Kidney (tissue), 11 donors: ENCODE measurements around the gene CTAG1A. TPM values are rescaled to one million over a fixed set of nuclear protein-coding genes. Genes with fewer than 3 reads are reported as not detected.
A peak's percentile ranks its signal among the peaks of the same experiment; 100 is the strongest.
"Not testable (repeated sequence)": the region's sequence is repeated elsewhere in the genome, so short reads cannot be mapped to it uniquely, and the experiment has no call there.

Experiments
- DNase-seq, 5 donors: peaks; one replicate each; pipeline ENCODE4 v3.0.0-alpha.2; 2013 to 2020
- FAIRE-seq: peaks from 2 replicates; lab custom pipeline; 2012; peaks lifted over from hg19 to GRCh38; lab: Jason Lieb, UNC
- H3K27ac ChIP-seq, 2 donors: one replicate each; pipeline ENCODE4 v1.7.0; 2013; ENCODE audit warnings: low read depth in 2 of 2, low read length in 2 of 2, inconsistent platforms in 1 of 2
- H3K27me3 ChIP-seq: one replicate; pipeline ENCODE4 v1.7.1; 2013; ENCODE audit warnings: low read length, inconsistent platforms; ENCODE audit not compliant: control insufficient read depth, insufficient read depth
- H3K36me3 ChIP-seq, 3 donors: one replicate each; pipeline versions ENCODE4 v1.7.0 to v1.7.1; 2013; ENCODE audit warnings: low read length in 3 of 3, control low read depth in 1 of 3, inconsistent platforms in 1 of 3; ENCODE audit not compliant: insufficient read depth in 3 of 3, control insufficient read depth in 2 of 3
- H3K4me1 ChIP-seq, 3 donors: one replicate each; pipeline versions ENCODE4 v1.7.0 to v1.7.1; 2013; ENCODE audit warnings: low read length in 3 of 3, inconsistent platforms in 1 of 3, low read depth in 1 of 3; ENCODE audit not compliant: control insufficient read depth in 2 of 3, insufficient read depth in 2 of 3
- H3K4me3 ChIP-seq, 3 donors: one replicate each; pipeline versions ENCODE4 v1.7.0 to v1.8.1; 2013; ENCODE audit warnings: low read length in 3 of 3, control low read depth in 1 of 3, inconsistent platforms in 1 of 3
- H3K9ac ChIP-seq, 3 donors: one replicate each; pipeline versions ENCODE4 v1.7.0 to v1.7.1; 2013; ENCODE audit warnings: low read length in 3 of 3, control low read depth in 1 of 3, inconsistent platforms in 1 of 3
- H3K9me3 ChIP-seq, 3 donors: one replicate each; pipeline versions ENCODE4 v1.7.0 to v1.7.1; 2013; ENCODE audit warnings: low read length in 3 of 3, control low read depth in 1 of 3, inconsistent platforms in 1 of 3; ENCODE audit not compliant: control insufficient read depth in 2 of 3, insufficient read depth in 1 of 3
- intact Hi-C: fragments of 100-400 bp; cut with DNase I; formaldehyde crosslinking; loops from one replicate; pipeline ENCODE4 v1.11.1; 2022
- polyA plus RNA-seq: library from polyadenylated mRNA; stranded (reverse); fragments of 350-450 nt; fragmentation: Illumina TruSeq; extraction: RNeasy Lipid Tissue Mini Kit (QIAGEN cat#74804); gene quantifications from one replicate; pipeline ENCODE4 v1.2.3, GENCODE V29; 2014; ENCODE audit warnings: low read depth, low replicate concordance; ENCODE audit not compliant: insufficient read depth
- total RNA-seq: library from RNA; stranded (reverse); fragmentation: NEBNext Ultra II Directional; extraction: Animal tissue kit (Norgen Biotek cat#: 25700); gene quantifications from one replicate; pipeline ENCODE4 v1.2.1, GENCODE V29; 2021
- donor health status: control.
- donor health status: control.
- donor health status: DM: yes; HTN: yes; CAD: no.
- donor health status: Normal renal cell carcinoma (clear cell type).

The CTAG1A gene
- total and polyA plus RNA-seq, 2 donors from 2014 or later: not detected

DNA sequence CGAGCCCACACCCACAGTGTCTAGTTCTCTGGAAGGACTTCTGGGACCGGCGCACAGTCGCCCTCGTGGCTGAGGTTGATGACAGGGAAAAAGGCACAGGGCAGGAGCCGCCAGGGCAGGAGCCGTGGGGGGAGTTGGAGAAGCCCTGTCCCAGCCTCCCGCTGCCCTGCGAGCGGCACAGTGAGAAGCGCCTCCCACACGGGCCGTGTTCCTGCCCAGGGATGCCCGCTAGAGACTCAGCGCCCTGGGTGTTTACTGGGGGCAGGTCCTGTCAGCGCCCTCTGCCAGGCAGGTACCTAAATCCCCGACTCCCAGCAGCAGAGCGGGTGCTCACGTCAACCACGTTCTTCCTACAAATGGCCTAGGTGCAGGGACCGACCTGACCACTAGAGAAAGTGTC lies 26.0 kb upstream of the CTAG1A start:
- H3K36me3 ChIP-seq, FAIRE-seq, H3K4me1 ChIP-seq, H3K4me3 ChIP-seq, H3K9ac ChIP-seq, H3K9me3 ChIP-seq, intact Hi-C loops, H3K27me3 ChIP-seq, H3K27ac ChIP-seq: not testable (repeated sequence)
- DNase-seq: peak in 1 of 5 donors; percentile 56

DNA sequence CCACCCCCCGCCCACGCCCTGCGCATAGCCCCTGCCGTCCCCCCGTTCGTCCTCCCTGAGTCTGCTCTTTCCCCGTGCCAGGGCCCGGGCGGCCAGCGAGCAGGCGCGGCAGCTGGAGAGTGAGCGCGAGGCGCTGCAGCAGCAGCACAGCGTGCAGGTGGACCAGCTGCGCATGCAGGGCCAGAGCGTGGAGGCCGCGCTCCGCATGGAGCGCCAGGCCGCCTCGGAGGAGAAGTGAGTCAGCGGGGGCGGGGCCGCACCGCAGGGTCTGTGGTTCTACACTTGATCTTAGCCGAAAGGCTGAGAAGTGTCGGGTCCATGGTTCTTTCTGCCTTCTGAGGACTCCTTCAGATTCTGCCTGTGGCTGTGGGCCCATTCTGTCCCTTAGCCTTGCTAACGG lies 24.6 kb upstream of the CTAG1A start:
- H3K27me3 ChIP-seq, FAIRE-seq, H3K9ac ChIP-seq, H3K9me3 ChIP-seq, intact Hi-C loops, H3K27ac ChIP-seq, H3K36me3 ChIP-seq, H3K4me3 ChIP-seq, H3K4me1 ChIP-seq: not testable (repeated sequence)
- peak in 1 of 5 donors; percentile 15 for DNase-seq

GRCh38 chrX:154562295-154562694 lies 22.6 kb upstream of the CTAG1A start:
- H3K27me3 ChIP-seq, intact Hi-C loops, H3K36me3 ChIP-seq, FAIRE-seq, H3K4me3 ChIP-seq, DNase-seq, H3K27ac ChIP-seq, H3K4me1 ChIP-seq, H3K9me3 ChIP-seq, H3K9ac ChIP-seq: not testable (repeated sequence)

DNA sequence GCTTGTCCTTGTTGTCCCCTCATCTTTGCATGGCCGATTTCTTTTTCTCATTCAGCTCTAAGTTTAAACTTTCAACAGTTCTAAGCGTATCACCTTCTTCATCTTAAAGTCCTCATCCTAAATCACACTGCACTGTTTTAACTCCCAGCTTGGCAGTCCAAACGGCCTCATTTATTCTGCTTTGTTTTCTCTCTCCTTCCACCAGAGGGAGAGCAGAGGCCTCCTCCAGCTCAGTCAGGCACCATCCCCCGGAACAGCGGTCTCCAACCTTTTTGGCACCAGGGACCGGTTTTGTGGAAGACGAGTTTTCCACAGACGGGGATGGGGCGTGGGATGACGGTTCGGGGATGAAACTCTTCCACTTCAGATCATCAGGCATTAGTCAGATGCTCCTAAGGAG lies 14.6 kb upstream of the CTAG1A start:
- FAIRE-seq, H3K27ac ChIP-seq, intact Hi-C loops, H3K36me3 ChIP-seq, H3K9me3 ChIP-seq, H3K4me1 ChIP-seq, H3K9ac ChIP-seq, H3K4me3 ChIP-seq, H3K27me3 ChIP-seq, DNase-seq: not testable (repeated sequence)

- DNase-seq, H3K27ac ChIP-seq, H3K27me3 ChIP-seq, H3K9me3 ChIP-seq, H3K9ac ChIP-seq, H3K36me3 ChIP-seq, H3K4me3 ChIP-seq, FAIRE-seq, intact Hi-C loops, H3K4me1 ChIP-seq: not testable (repeated sequence)
These were observed 11.9 kb upstream of the CTAG1A start for GRCh38 chrX:154573061-154573460.

DNA sequence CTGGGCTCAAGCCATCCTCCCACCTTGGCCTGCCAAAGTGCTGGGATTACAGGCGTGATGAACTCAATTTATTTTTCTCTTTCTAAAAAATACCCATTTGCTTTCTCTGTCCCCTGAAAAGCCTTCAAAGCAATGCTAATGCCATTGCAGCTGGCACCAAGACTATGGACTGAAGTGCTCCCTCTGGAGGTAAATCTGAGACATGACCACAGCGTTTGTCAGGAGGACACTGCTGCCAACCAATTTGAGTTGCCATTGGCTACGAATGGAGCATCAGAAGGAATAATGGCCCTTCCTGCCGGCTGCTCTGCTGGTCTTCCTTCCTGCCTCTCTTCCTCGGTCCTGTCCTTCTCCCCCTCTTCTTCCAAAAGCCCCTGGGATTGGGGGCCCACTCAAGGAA lies 9.9 kb upstream of the CTAG1A start:
- intact Hi-C loops, H3K9me3 ChIP-seq, H3K27ac ChIP-seq, H3K36me3 ChIP-seq, H3K4me3 ChIP-seq, DNase-seq, H3K9ac ChIP-seq, H3K27me3 ChIP-seq, FAIRE-seq, H3K4me1 ChIP-seq: not testable (repeated sequence)

GRCh38 chrX:154582994-154583393 lies 1.9 kb upstream of the CTAG1A start:
- intact Hi-C loops, H3K27me3 ChIP-seq, H3K9me3 ChIP-seq, H3K4me3 ChIP-seq, FAIRE-seq, H3K9ac ChIP-seq, H3K4me1 ChIP-seq, H3K27ac ChIP-seq, DNase-seq, H3K36me3 ChIP-seq: not testable (repeated sequence)

GRCh38 chrX:154590415-154590814 lies 5.5 kb downstream of the CTAG1A start:
- DNase-seq, intact Hi-C loops, H3K4me3 ChIP-seq, H3K36me3 ChIP-seq, H3K4me1 ChIP-seq, H3K27ac ChIP-seq, H3K9me3 ChIP-seq, H3K9ac ChIP-seq, H3K27me3 ChIP-seq: not testable (repeated sequence)
- FAIRE-seq: peak; percentile 95
